Testis (tissue), 3 donors: Measurements from ENCODE around the gene CADM1. TPM values are rescaled to one million over a fixed set of nuclear protein-coding genes. Genes with fewer than 3 reads are reported as not detected.

Source experiments
- DNase-seq: peaks from one replicate; pipeline ENCODE4 v3.0.0-alpha.2; 2019
- H3K27ac ChIP-seq, 2 donors: fragments of 200-600 bp; sonication (generic); one replicate each; pipeline ENCODE4 v1.5.1; 2019
- H3K27me3 ChIP-seq: fragments of 200-600 bp; sonication (generic); one replicate; pipeline ENCODE4 v1.5.1; 2019
- H3K36me3 ChIP-seq: fragments of 200-600 bp; sonication (generic); one replicate; pipeline ENCODE4 v1.5.1; 2017; ENCODE audit warnings: low read depth; ENCODE audit errors: missing control alignments
- H3K4me1 ChIP-seq: fragments of 200-600 bp; sonication (generic); one replicate; pipeline ENCODE4 v1.5.1; 2019
- H3K4me3 ChIP-seq, 2 donors: fragments of 200-600 bp; sonication (generic); one replicate each; pipeline ENCODE4 v1.5.1; 2017 to 2019
- H3K9me3 ChIP-seq: fragments of 200-600 bp; sonication (generic); one replicate; pipeline ENCODE4 v1.5.1; 2017
- CTCF ChIP-seq, 3 experiments: fragments of 450-650 bp in 2 of 3; fragments of 200-600 bp in 1 of 3; sonication (generic) in 1 of 3; IDR thresholded peaks; one replicate each; pipeline ENCODE4 v1.5.1; 2016 to 2019; ENCODE audit warnings: antibody characterized with exemption in 3 of 3, mild to moderate bottlenecking in 2 of 3, moderate library complexity in 1 of 3
- POLR2A ChIP-seq: fragments of 450-650 bp; IDR thresholded peaks from one replicate; pipeline ENCODE4 v1.6.1; 2017; ENCODE audit warnings: antibody characterized with exemption, mild to moderate bottlenecking, moderate library complexity
- WGBS, 2 donors: methylation state at CpG; one replicate each; pipeline ENCODE4 v1.1.5; 2018; 5-methylcytosine and 5-hydroxymethylcytosine counted together
- intact Hi-C: fragments of 100-400 bp; cut with DNase I; formaldehyde crosslinking; loops from one replicate; pipeline ENCODE4 v1.15.1; 2023; ENCODE audit warnings: low total_unique reads
- polyA plus RNA-seq: library from polyadenylated mRNA; stranded (reverse); fragments of 350-450 nt; fragmentation: Illumina TruSeq; extraction: RNeasy Lipid Tissue Mini Kit (QIAGEN cat#74804); gene quantifications from one replicate; pipeline ENCODE4 v1.2.3, GENCODE V29; 2014; ENCODE audit warnings: low read depth, low replicate concordance; ENCODE audit not compliant: insufficient read depth
- total RNA-seq, 2 donors: library from RNA; depleted of rRNA; stranded (reverse); fragments of >200 nt; gene quantifications; one replicate each; pipeline ENCODE4 v1.2.3, GENCODE V29; 2016

CADM1 gene
- total and polyA plus RNA-seq, 3 donors from 2014 or later = 135 to 230 (median 216) TPM

DNA sequence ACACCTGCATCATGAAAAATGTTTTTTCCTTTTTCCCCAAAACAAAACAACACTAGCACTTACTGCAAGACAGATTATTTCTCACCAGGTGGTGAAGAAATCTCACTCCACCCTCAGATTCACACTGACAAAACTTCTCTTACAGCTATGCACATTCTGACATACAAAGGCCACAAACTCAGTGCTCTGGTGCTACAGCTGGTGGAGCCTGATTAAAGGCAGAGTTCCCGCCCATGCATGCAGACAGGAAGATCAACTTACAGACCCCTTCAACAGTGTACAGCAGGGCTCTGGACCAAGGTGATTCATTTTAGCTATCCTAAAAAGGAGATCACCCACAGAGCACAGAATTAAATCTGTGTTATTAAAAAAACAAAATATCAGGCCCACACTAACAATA is 112.6 kb downstream of the CADM1 start:
- 64 to 73% methylated on average over 1 of the region's 1 CpG for WGBS, 2 donors
- Histone ChIP-seq H3K9me3 (no peaks in the 10 kb centered on the region), H3K27ac (no peak overlapping the region), H3K4me3 (no peak overlapping the region), H3K36me3 (no peaks in the 10 kb centered on the region), H3K27me3 (no peaks in the 10 kb centered on the region), H3K4me1 (no peaks in the 10 kb centered on the region)
- intact Hi-C loops = no loop called here
- no peak for DNase-seq
- no peak for TF ChIP-seq POLR2A
- no peak for TF ChIP-seq CTCF (IDR thresholded peaks at IDR 0.05)

GRCh38 chr11:115391160-115391559 is 113.1 kb downstream of the CADM1 start:
- H3K27me3 ChIP-seq = no peaks in the 10 kb centered on the region
- TF ChIP-seq POLR2A (no peak), CTCF (IDR thresholded peaks at IDR 0.05) (no peak)
- no peak for DNase-seq
- no peaks in the 10 kb centered on the region for H3K9me3 ChIP-seq
- intact Hi-C loops = no loop called here
- H3K36me3 ChIP-seq = no peaks in the 10 kb centered on the region
- 49 to 69% methylated on average over 3 of the region's 3 CpGs for WGBS, 2 donors
- no peak overlapping the region for H3K4me3 ChIP-seq
- no peaks in the 10 kb centered on the region for H3K4me1 ChIP-seq
- no peak overlapping the region for H3K27ac ChIP-seq

- intact Hi-C loops = no loop called here
- H3K4me1 ChIP-seq = no peaks in the 10 kb centered on the region
- H3K4me3 ChIP-seq = no peak overlapping the region
- no peaks in the 10 kb centered on the region for H3K9me3 ChIP-seq
- WGBS, 2 donors = 69 to 74% methylated on average over 1 of the region's 1 CpG
- no peak for TF ChIP-seq CTCF (IDR thresholded peaks at IDR 0.05)
- no peak for TF ChIP-seq POLR2A
- H3K36me3 ChIP-seq = no peaks in the 10 kb centered on the region
- H3K27me3 ChIP-seq = no peaks in the 10 kb centered on the region
- no peak for DNase-seq
- no peak overlapping the region for H3K27ac ChIP-seq
Observed at GRCh38 chr11:115390441-115390840, 113.8 kb downstream of the CADM1 start.

GRCh38 chr11:115389790-115390189 is 114.4 kb downstream of the CADM1 start:
- 67 to 90% methylated on average over 3 of the region's 3 CpGs for WGBS, 2 donors
- no peak for TF ChIP-seq POLR2A
- Histone ChIP-seq H3K36me3 (no peaks in the 10 kb centered on the region), H3K9me3 (no peaks in the 10 kb centered on the region), H3K4me1 (no peaks in the 10 kb centered on the region), H3K4me3 (no peak overlapping the region), H3K27me3 (no peaks in the 10 kb centered on the region), H3K27ac (no peak overlapping the region)
- no peak for DNase-seq
- intact Hi-C loops = no loop called here

GRCh38 chr11:115385226-115385625 is 119.0 kb downstream of the CADM1 start:
- H3K27me3 ChIP-seq = no peaks in the 10 kb centered on the region
- no peaks in the 10 kb centered on the region for H3K4me1 ChIP-seq
- no peaks in the 10 kb centered on the region for H3K9me3 ChIP-seq
- no peaks in the 10 kb centered on the region for H3K36me3 ChIP-seq
- H3K4me3 ChIP-seq = no peak overlapping the region
- intact Hi-C loops = no loop called here
- TF ChIP-seq CTCF (IDR thresholded peaks at IDR 0.05) = no peak
- H3K27ac ChIP-seq = no peak overlapping the region
- DNase-seq = no peak
